HepG2 (cell line): ENCODE data around the gene SPTSSA. TPM values are rescaled to one million over a fixed set of nuclear protein-coding genes. Genes with fewer than 3 reads are reported as not detected.

Experiments
- ATF7-NPFF ChIP-seq: sonication (generic); formaldehyde crosslinking; IDR thresholded peaks from 2 replicates; pipeline ENCODE4 v1.8.1; 2023; ENCODE audit warnings: mild to moderate bottlenecking, low read depth, missing genetic modification reagents, moderate library complexity
- ATRX ChIP-seq: sonication (generic); formaldehyde crosslinking; IDR thresholded peaks from 2 replicates; pipeline ENCODE4 v1.4.0; 2020; ENCODE audit warnings: missing genetic modification reagents, borderline replicate concordance
- FOSL1 ChIP-seq: sonication (generic); formaldehyde crosslinking; IDR thresholded peaks from 2 replicates; pipeline ENCODE4 v1.9.0; 2021; ENCODE audit warnings: missing genetic modification reagents, borderline replicate concordance
- JDP2 ChIP-seq: sonication (generic); formaldehyde crosslinking; IDR thresholded peaks from 2 replicates; pipeline ENCODE4 v1.8.1; 2022; ENCODE audit warnings: missing genetic modification reagents, borderline replicate concordance
- JUN ChIP-seq: sonication (generic); formaldehyde crosslinking; IDR thresholded peaks from 2 replicates; pipeline ENCODE4 v1.4.0; 2020; ENCODE audit warnings: mild to moderate bottlenecking, missing genetic modification reagents
- KDM2A ChIP-seq: sonication (generic); formaldehyde crosslinking; IDR thresholded peaks from 2 replicates; pipeline ENCODE4 v1.4.0; 2020; ENCODE audit warnings: low read depth, missing genetic modification reagents, borderline replicate concordance
- LCORL ChIP-seq, 2 experiments: fragments of 450-650 bp in 1 of 2; sonication (generic) in 1 of 2; formaldehyde crosslinking in 1 of 2; IDR thresholded peaks; 2 replicates each; pipeline versions ENCODE4 v1.5.0 to v1.6.1; 2017 to 2020; ENCODE audit warnings: antibody characterized with exemption in 1 of 2, missing genetic modification reagents in 1 of 2
- PCBP2 ChIP-seq: fragments of 200-400 bp; formaldehyde crosslinking; optimal IDR thresholded peaks from 2 replicates; pipeline ENCODE3; 2018; ENCODE audit warnings: low read length, low read depth; ENCODE audit not compliant: poor library complexity, severe bottlenecking
- RFX5 ChIP-seq: IDR thresholded peaks from 2 replicates; pipeline ENCODE4 v1.6.1; 2011; ENCODE audit warnings: low read depth, low read length, improper control_type of control experiment
- ZMAT3 ChIP-seq: sonication (generic); formaldehyde crosslinking; conservative IDR thresholded peaks from 2 replicates; pipeline ENCODE4 v1.7.0; 2021; ENCODE audit warnings: missing genetic modification reagents
- ZNF337 ChIP-seq: sonication (generic); formaldehyde crosslinking; IDR thresholded peaks from 2 replicates; pipeline ENCODE4 v1.5.1; 2020; ENCODE audit warnings: missing genetic modification reagents, low read depth, mild to moderate bottlenecking, borderline replicate concordance
- ZNF703 ChIP-seq: sonication (generic); formaldehyde crosslinking; IDR thresholded peaks from 2 replicates; pipeline ENCODE4 v1.5.1; 2020; ENCODE audit warnings: missing genetic modification reagents, mild to moderate bottlenecking, moderate library complexity, borderline replicate concordance
- ZNF781 ChIP-seq: sonication (generic); formaldehyde crosslinking; IDR thresholded peaks from 2 replicates; pipeline ENCODE4 v1.5.1; 2020; ENCODE audit warnings: borderline replicate concordance, mild to moderate bottlenecking, missing genetic modification reagents; ENCODE audit errors: not compliant biosample characterization
- ZNF878 ChIP-seq: sonication (generic); formaldehyde crosslinking; IDR thresholded peaks from 2 replicates; pipeline ENCODE4 v1.8.1; 2023; ENCODE audit warnings: mild to moderate bottlenecking, missing genetic modification reagents, moderate library complexity
- polyA plus RNA-seq, 8 experiments: library from polyadenylated mRNA; depleted of rRNA in 3 of 8; stranded (reverse) in 7 of 8; unstranded in 1 of 8; fragments of >200 nt; fragmentation: Illumina TruSeq in 4 of 8; extraction: Trizol in 4 of 8; gene quantifications; 2 replicates each; pipeline versions ENCODE4 v1.2.1 to v1.2.3, GENCODE V29; 2011 to 2016; ENCODE audit warnings: low read depth in 4 of 8, missing spikeins in 1 of 8, mixed read lengths in 1 of 8; ENCODE audit not compliant: insufficient read depth in 1 of 8
- total RNA-seq, 5 experiments: library from RNA; depleted of rRNA; stranded (reverse); fragments of >200 nt; fragmentation: Illumina TruSeq; extraction: Trizol; gene quantifications; 2 replicates each; pipeline ENCODE4 v1.2.3, GENCODE V29; 2016; ENCODE audit warnings: low read depth in 1 of 5
- TF ChIP-seq, protein P1 (sequence below): sonication (generic); formaldehyde crosslinking; IDR thresholded peaks from 2 replicates; pipeline ENCODE4 v1.8.1; 2023; ENCODE audit warnings: missing genetic modification reagents, mild to moderate bottlenecking, borderline replicate concordance
- TF ChIP-seq, protein P2 (sequence below): sonication (generic); formaldehyde crosslinking; IDR thresholded peaks from 2 replicates; pipeline ENCODE4 v1.4.0; 2020; ENCODE audit warnings: low read depth, missing genetic modification reagents
- TF ChIP-seq, protein P3 (sequence below): sonication (generic); formaldehyde crosslinking; IDR thresholded peaks from 2 replicates; pipeline ENCODE4 v1.8.1; 2023; ENCODE audit warnings: missing genetic modification reagents, inconsistent platforms, borderline replicate concordance
- TF ChIP-seq, protein P4 (sequence below): sonication (generic); formaldehyde crosslinking; IDR thresholded peaks from 2 replicates; pipeline ENCODE4 v1.4.0; 2020; ENCODE audit warnings: mild to moderate bottlenecking, missing genetic modification reagents
- TF ChIP-seq, protein P5 (sequence below): sonication (generic); formaldehyde crosslinking; IDR thresholded peaks from 2 replicates; pipeline ENCODE4 v1.5.0; 2020; ENCODE audit warnings: mild to moderate bottlenecking, missing genetic modification reagents

SPTSSA gene
- total and polyA plus RNA-seq, 2 of the 13 experiments (the other 11 are each of a cell fraction or from before 2014, with no cell fraction given), result 19.1 to 86.1 TPM

DNA sequence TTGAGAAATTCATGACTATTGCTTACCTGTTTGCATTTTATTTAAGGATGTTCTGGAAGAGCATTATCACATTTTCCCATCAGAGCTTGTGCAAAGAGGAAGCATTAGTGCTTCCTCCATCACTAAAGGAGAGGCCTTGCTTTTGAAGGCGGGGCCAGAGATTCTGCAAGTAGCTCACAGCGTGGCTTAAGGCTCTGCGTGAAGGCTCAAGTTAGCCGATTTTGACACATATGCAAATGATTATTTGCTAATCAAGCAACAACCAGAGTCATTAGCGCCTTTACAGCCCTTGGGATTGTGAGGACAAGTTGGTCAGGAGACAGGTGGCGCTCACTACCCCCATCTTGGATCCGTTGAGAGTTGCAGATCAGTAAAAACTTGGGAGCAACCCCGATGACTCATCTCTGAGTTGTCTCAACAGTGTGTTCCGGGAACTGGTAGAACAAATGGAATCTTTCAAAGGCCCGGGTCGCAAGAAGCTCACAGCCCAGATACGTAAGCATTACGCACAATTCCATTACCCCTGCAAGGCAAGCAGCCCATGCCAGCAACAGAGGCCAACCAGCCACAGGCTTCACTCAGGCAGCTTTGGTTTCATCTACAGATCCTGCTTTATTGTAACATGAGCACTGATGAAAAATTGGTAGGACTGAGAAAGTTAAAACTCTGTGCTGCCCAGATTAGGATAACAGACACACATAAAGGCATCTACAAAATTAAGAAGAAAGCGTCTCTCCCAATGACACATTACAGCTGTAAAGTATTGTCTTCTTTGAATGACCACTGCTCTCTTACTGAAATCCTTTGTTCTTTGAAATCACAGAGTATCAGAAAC is 34.9 kb upstream of the SPTSSA start (continued):
- TF ChIP-seq, protein P1, sequence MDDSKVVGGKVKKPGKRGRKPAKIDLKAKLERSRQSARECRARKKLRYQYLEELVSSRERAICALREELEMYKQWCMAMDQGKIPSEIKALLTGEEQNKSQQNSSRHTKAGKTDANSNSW (CRISPR knock-in tag), result peak; percentile 28; the same call in 1 of the 2 replicates
- TF ChIP-seq ATRX (CRISPR knock-in tag) (0 out of 2 replicates have a peak, but pooled peaks have one; percentile 85), LCORL (IDR thresholded peaks at IDR 0.05) (no peak), LCORL (CRISPR knock-in tag; IDR thresholded peaks at IDR 0.05) (no peak), FOSL1 (CRISPR knock-in tag) (peak; percentile 99), ZNF781 (peak; percentile 54), JUN (CRISPR knock-in tag) (peak; percentile 98), ZNF703 (CRISPR knock-in tag) (no peak), JDP2 (no peak; the same call in 1 of the 2 replicates), RFX5 (peak; percentile 64; the same call in 1 of the 2 replicates), ZMAT3 (CRISPR knock-in tag) (0 out of 2 replicates have a peak, but pooled peaks have one; percentile 8), ZNF878 (CRISPR knock-in tag) (peak; percentile 96), KDM2A (CRISPR knock-in tag) (peak; percentile 83), ATF7-NPFF (CRISPR knock-in tag) (peak; percentile 62; the same call in 1 of the 2 replicates), ZNF337 (CRISPR knock-in tag) (no peak), PCBP2 (no peak)
- TF ChIP-seq, protein P2, sequence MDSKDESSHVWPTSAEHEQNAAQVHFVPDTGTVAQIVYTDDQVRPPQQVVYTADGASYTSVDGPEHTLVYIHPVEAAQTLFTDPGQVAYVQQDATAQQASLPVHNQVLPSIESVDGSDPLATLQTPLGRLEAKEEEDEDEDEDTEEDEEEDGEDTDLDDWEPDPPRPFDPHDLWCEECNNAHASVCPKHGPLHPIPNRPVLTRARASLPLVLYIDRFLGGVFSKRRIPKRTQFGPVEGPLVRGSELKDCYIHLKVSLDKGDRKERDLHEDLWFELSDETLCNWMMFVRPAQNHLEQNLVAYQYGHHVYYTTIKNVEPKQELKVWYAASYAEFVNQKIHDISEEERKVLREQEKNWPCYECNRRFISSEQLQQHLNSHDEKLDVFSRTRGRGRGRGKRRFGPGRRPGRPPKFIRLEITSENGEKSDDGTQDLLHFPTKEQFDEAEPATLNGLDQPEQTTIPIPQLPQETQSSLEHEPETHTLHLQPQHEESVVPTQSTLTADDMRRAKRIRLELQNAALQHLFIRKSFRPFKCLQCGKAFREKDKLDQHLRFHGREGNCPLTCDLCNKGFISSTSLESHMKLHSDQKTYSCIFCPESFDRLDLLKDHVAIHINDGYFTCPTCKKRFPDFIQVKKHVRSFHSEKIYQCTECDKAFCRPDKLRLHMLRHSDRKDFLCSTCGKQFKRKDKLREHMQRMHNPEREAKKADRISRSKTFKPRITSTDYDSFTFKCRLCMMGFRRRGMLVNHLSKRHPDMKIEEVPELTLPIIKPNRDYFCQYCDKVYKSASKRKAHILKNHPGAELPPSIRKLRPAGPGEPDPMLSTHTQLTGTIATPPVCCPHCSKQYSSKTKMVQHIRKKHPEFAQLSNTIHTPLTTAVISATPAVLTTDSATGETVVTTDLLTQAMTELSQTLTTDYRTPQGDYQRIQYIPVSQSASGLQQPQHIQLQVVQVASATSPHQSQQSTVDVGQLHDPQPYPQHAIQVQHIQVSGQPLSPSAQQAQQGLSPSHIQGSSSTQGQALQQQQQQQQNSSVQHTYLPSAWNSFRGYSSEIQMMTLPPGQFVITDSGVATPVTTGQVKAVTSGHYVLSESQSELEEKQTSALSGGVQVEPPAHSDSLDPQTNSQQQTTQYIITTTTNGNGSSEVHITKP (CRISPR knock-in tag), result peak; percentile 82
- TF ChIP-seq, protein P3, sequence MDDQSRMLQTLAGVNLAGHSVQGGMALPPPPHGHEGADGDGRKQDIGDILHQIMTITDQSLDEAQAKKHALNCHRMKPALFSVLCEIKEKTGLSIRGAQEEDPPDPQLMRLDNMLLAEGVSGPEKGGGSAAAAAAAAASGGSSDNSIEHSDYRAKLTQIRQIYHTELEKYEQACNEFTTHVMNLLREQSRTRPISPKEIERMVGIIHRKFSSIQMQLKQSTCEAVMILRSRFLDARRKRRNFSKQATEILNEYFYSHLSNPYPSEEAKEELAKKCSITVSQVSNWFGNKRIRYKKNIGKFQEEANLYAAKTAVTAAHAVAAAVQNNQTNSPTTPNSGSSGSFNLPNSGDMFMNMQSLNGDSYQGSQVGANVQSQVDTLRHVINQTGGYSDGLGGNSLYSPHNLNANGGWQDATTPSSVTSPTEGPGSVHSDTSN, result no peak
- TF ChIP-seq, protein P4, sequence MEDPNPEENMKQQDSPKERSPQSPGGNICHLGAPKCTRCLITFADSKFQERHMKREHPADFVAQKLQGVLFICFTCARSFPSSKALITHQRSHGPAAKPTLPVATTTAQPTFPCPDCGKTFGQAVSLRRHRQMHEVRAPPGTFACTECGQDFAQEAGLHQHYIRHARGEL, result no peak
- TF ChIP-seq, protein P5, sequence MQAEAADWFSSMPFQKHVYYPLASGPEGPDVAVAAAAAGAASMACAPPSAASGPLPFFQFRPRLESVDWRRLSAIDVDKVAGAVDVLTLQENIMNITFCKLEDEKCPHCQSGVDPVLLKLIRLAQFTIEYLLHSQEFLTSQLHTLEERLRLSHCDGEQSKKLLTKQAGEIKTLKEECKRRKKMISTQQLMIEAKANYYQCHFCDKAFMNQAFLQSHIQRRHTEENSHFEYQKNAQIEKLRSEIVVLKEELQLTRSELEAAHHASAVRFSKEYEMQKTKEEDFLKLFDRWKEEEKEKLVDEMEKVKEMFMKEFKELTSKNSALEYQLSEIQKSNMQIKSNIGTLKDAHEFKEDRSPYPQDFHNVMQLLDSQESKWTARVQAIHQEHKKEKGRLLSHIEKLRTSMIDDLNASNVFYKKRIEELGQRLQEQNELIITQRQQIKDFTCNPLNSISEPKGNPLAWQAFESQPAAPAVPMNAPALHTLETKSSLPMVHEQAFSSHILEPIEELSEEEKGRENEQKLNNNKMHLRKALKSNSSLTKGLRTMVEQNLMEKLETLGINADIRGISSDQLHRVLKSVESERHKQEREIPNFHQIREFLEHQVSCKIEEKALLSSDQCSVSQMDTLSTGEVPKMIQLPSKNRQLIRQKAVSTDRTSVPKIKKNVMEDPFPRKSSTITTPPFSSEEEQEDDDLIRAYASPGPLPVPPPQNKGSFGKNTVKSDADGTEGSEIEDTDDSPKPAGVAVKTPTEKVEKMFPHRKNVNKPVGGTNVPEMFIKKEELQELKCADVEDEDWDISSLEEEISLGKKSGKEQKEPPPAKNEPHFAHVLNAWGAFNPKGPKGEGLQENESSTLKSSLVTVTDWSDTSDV (CRISPR knock-in tag), result no peak
